Measurements from ENCODE around the gene SOS1. TPM values are rescaled to one million over a fixed set of nuclear protein-coding genes. Genes with fewer than 3 reads are reported as not detected.

The SOS1 gene
- total RNA-seq, 4 donors from 2014 or later, result 67.2 to 72.4 (median 71.0) TPM

- TF ChIP-seq CTCF (IDR thresholded peaks at IDR 0.05; ENCODE audit: low read depth), result no peak
These were observed 11.3 kb downstream of the SOS1 start for GRCh38 chr2:39109537-39109936.

GRCh38 chr2:39108377-39108776, 12.5 kb downstream of the SOS1 start:
- no peak for TF ChIP-seq CTCF (IDR thresholded peaks at IDR 0.05; ENCODE audit: low read depth)

GRCh38 chr2:39107724-39108273, 13.1 kb downstream of the SOS1 start:
- TF ChIP-seq CTCF (IDR thresholded peaks at IDR 0.05; ENCODE audit: low read depth), result no peak

GRCh38 chr2:39107156-39107555, 13.7 kb downstream of the SOS1 start:
- TF ChIP-seq CTCF (IDR thresholded peaks at IDR 0.05; ENCODE audit: low read depth), result no peak

GRCh38 chr2:39099870-39100728, 20.8 kb downstream of the SOS1 start:
- TF ChIP-seq CTCF (IDR thresholded peaks at IDR 0.05; ENCODE audit: low read depth), result no peak

GRCh38 chr2:39099310-39099869, 21.5 kb downstream of the SOS1 start:
- TF ChIP-seq CTCF (IDR thresholded peaks at IDR 0.05; ENCODE audit: low read depth), result no peak

- TF ChIP-seq CTCF (IDR thresholded peaks at IDR 0.05; ENCODE audit: low read depth), result no peak
These were observed 25.2 kb downstream of the SOS1 start for GRCh38 chr2:39095624-39096023.

Measured in subcutaneous adipose tissue (tissue), 4 donors.